Neural cell (in vitro differentiated cells): ENCODE results near the gene IL17RB. TPM values are rescaled to one million over a fixed set of nuclear protein-coding genes. Genes with fewer than 3 reads are reported as not detected.

Experiments used
- H2AFZ ChIP-seq: fragments of 200-600, 300-800 bp; sonication (generic), shearing (Covaris generic); 2 replicates; pipeline ENCODE4 v1.6.0; 2014; ENCODE audit warnings: low read depth, mild to moderate bottlenecking, antibody characterized with exemption, low read length, moderate library complexity
- H3F3A ChIP-seq: fragments of 200-600 bp; shearing (Covaris generic); 2 replicates; pipeline ENCODE4 v1.6.1; 2016; ENCODE audit warnings: mild to moderate bottlenecking, moderate library complexity, mixed read lengths, antibody characterized with exemption, low read length; ENCODE audit not compliant: insufficient read depth, poor library complexity, severe bottlenecking
- H3K27ac ChIP-seq: fragments of 200-600, 300-800 bp; sonication (generic), shearing (Covaris generic); 2 replicates; pipeline ENCODE4 v1.5.1; 2014; ENCODE audit warnings: mild to moderate bottlenecking, low read length, moderate library complexity
- H3K27me3 ChIP-seq: fragments of 300-800, 200-600 bp; sonication (generic), shearing (Covaris generic); 2 replicates; pipeline ENCODE4 v1.6.0; 2014; ENCODE audit warnings: mild to moderate bottlenecking, low read depth, low read length, moderate library complexity; ENCODE audit not compliant: insufficient read depth
- H3K36me3 ChIP-seq: fragments of 300-800, 200-600 bp; sonication (generic), shearing (Covaris generic); 2 replicates; pipeline ENCODE4 v1.5.1; 2014; ENCODE audit warnings: mild to moderate bottlenecking, antibody characterized with exemption, low read length, moderate library complexity; ENCODE audit not compliant: insufficient read depth
- H3K4me2 ChIP-seq: fragments of 300-800, 200-600 bp; sonication (generic), shearing (Covaris generic); 2 replicates; pipeline ENCODE4 v1.6.0; 2014; ENCODE audit warnings: mild to moderate bottlenecking, low read length
- H3K4me3 ChIP-seq: fragments of 300-800, 200-600 bp; sonication (generic), shearing (Covaris generic); 2 replicates; pipeline ENCODE4 v1.5.1; 2014; ENCODE audit warnings: mild to moderate bottlenecking, low read length, moderate library complexity
- H3K79me2 ChIP-seq: fragments of 200-600 bp; shearing (Covaris generic); replicated peaks from 2 replicates; pipeline ENCODE4 v1.6.0; 2014; ENCODE audit warnings: mild to moderate bottlenecking, low read length, moderate library complexity; ENCODE audit not compliant: insufficient read depth
- H3K9ac ChIP-seq: fragments of 300-800, 200-600 bp; sonication (generic), shearing (Covaris generic); 2 replicates; pipeline ENCODE4 v1.6.1; 2016; ENCODE audit warnings: mild to moderate bottlenecking, low read length, mixed read lengths
- H3K9me2 ChIP-seq: fragments of 200-600 bp; shearing (Covaris generic); 2 replicates; pipeline ENCODE4 v1.6.1; 2016; ENCODE audit warnings: mild to moderate bottlenecking, low read length, mixed read lengths; ENCODE audit not compliant: insufficient read depth
- H3K9me3 ChIP-seq: fragments of 200-600, 300-800 bp; sonication (generic), shearing (Covaris generic); 2 replicates; pipeline ENCODE4 v1.6.1; 2016; ENCODE audit warnings: mild to moderate bottlenecking, mixed run types, low read length, moderate library complexity, mixed read lengths
- H4K20me1 ChIP-seq: fragments of 200-600 bp; shearing (Covaris generic); 2 replicates; pipeline ENCODE4 v1.6.1; 2016; ENCODE audit warnings: mild to moderate bottlenecking, mixed run types; ENCODE audit not compliant: insufficient read depth
- EP300 ChIP-seq: fragments of 450-650 bp; conservative IDR thresholded peaks from 2 replicates; pipeline ENCODE4 v1.6.1; 2014; ENCODE audit warnings: antibody characterized with exemption, mild to moderate bottlenecking, moderate library complexity; ENCODE audit not compliant: poor library complexity, severe bottlenecking
- EZH2 ChIP-seq: fragments of 200-600, 300-800 bp; shearing (Covaris generic), sonication (generic); IDR thresholded peaks from 2 replicates; pipeline ENCODE4 v1.6.1; 2014; ENCODE audit warnings: antibody characterized with exemption, low read length, borderline replicate concordance, mild to moderate bottlenecking; ENCODE audit not compliant: insufficient read depth, poor library complexity, severe bottlenecking
- MXI1 ChIP-seq: fragments of 450-650 bp; conservative IDR thresholded peaks from 2 replicates; pipeline ENCODE4 v1.6.1; 2014; ENCODE audit warnings: antibody characterized with exemption, mild to moderate bottlenecking; ENCODE audit not compliant: poor library complexity, severe bottlenecking
- POLR2AphosphoS5 ChIP-seq: IDR thresholded peaks from 2 replicates; pipeline ENCODE4 v1.6.1; 2012
- RAD21 ChIP-seq: fragments of 450-650 bp; conservative IDR thresholded peaks from 2 replicates; pipeline ENCODE4 v1.6.1; 2014; ENCODE audit warnings: antibody characterized with exemption, mild to moderate bottlenecking, moderate library complexity
- SMC3 ChIP-seq: fragments of 450-650 bp; conservative IDR thresholded peaks from 2 replicates; pipeline ENCODE4 v1.6.1; 2014; ENCODE audit warnings: antibody characterized with exemption, mild to moderate bottlenecking, moderate library complexity; ENCODE audit not compliant: poor library complexity
- TAF1 ChIP-seq: IDR thresholded peaks from 2 replicates; pipeline ENCODE4 v1.6.1; 2012; ENCODE audit warnings: low read depth
- polyA plus RNA-seq: library from polyadenylated mRNA; depleted of rRNA; stranded (reverse); fragments of >200 nt; gene quantifications from 2 replicates; pipeline ENCODE4 v1.2.3, GENCODE V29; 2014
- TF ChIP-seq, protein P1 (sequence below): fragments of 450-650 bp; IDR thresholded peaks from 2 replicates; pipeline ENCODE4 v1.5.1; 2014; ENCODE audit warnings: antibody characterized with exemption, mild to moderate bottlenecking, moderate library complexity; ENCODE audit not compliant: poor library complexity, severe bottlenecking
- TF ChIP-seq, protein P2 (sequence below): IDR thresholded peaks from 2 replicates; pipeline ENCODE4 v1.6.1; 2012; ENCODE audit warnings: borderline replicate concordance

The IL17RB gene
- polyA plus RNA-seq, 1 donor from 2014 or later: 0.83 TPM

DNA sequence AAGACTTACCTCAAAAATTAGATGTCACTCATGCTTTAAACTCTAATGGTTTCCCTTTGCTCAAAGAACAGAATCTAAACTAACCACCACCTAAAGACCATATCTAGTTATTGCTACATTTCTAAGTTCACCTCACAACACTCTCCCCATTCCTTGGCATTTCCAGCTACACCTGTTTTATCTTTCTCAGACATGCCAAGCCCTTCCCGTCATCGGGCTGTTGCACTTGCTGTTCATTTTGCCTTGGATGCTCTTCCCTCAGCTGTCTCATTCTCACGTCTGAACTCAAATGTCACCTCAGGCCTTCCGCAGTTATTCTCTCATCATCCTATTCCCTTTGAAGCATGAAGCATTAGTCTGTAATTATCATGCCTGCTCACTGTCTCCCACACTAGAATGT, 36.6 kb downstream of the IL17RB start:
- H3K9me3 ChIP-seq: no peaks in the 10 kb centered on the region
- peaks cover 22% of the 10 kb centered on the region for H3K79me2 ChIP-seq
- H3K9me2 ChIP-seq: no peaks in the 10 kb centered on the region
- no peak overlapping the region for H3K4me3 ChIP-seq
- H2AFZ ChIP-seq: no peak overlapping the region
- peaks cover 10% of the 10 kb centered on the region for H3K36me3 ChIP-seq
- no peak overlapping the region for H3K9ac ChIP-seq
- TF ChIP-seq EZH2: no peak
- TF ChIP-seq TAF1: no peak
- TF ChIP-seq POLR2AphosphoS5: no peak
- H3K4me2 ChIP-seq: no peak overlapping the region
- H3K27ac ChIP-seq: no peak overlapping the region
- no peaks in the 10 kb centered on the region for H4K20me1 ChIP-seq
- H3K27me3 ChIP-seq: no peaks in the 10 kb centered on the region
- H3F3A ChIP-seq: no peaks in the 10 kb centered on the region

DNA sequence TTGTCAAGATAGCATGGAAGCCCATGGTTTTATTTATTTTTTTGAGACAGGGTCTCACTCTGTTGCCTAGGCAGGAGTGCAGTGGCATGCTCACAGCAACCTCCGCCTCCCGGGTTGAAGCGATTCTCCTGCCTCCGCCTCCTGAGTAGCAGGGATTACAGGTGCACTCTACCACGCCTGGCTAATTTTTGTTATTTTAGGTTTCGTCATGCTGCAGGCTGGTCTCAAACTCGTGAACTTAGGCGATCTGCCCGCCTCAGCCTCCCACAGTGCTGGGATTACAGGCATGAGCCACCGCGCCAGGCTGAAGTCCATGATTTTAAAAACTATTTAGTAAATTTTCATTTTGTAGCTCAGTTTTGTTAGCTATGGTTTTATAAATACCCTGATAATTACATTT, 38.3 kb downstream of the IL17RB start:
- H3K9me2 ChIP-seq: no peaks in the 10 kb centered on the region

More for the DNA sequence above, 38.3 kb downstream of the IL17RB start:
- Histone ChIP-seq H3K27me3 (no peaks in the 10 kb centered on the region), H3K27ac (no peak overlapping the region), H3K79me2 (peaks cover 30% of the 10 kb centered on the region), H4K20me1 (no peaks in the 10 kb centered on the region), H3K4me2 (no peak overlapping the region), H3K36me3 (peaks cover 9% of the 10 kb centered on the region), H3K4me3 (no peak overlapping the region), H2AFZ (no peak overlapping the region), H3K9me3 (no peaks in the 10 kb centered on the region), H3K9ac (no peak overlapping the region), H3F3A (no peaks in the 10 kb centered on the region)
- TF ChIP-seq TAF1 (no peak), SMC3 (no peak), POLR2AphosphoS5 (no peak), EP300 (no peak), EZH2 (no peak), RAD21 (no peak), MXI1 (no peak)
- TF ChIP-seq, protein P1, sequence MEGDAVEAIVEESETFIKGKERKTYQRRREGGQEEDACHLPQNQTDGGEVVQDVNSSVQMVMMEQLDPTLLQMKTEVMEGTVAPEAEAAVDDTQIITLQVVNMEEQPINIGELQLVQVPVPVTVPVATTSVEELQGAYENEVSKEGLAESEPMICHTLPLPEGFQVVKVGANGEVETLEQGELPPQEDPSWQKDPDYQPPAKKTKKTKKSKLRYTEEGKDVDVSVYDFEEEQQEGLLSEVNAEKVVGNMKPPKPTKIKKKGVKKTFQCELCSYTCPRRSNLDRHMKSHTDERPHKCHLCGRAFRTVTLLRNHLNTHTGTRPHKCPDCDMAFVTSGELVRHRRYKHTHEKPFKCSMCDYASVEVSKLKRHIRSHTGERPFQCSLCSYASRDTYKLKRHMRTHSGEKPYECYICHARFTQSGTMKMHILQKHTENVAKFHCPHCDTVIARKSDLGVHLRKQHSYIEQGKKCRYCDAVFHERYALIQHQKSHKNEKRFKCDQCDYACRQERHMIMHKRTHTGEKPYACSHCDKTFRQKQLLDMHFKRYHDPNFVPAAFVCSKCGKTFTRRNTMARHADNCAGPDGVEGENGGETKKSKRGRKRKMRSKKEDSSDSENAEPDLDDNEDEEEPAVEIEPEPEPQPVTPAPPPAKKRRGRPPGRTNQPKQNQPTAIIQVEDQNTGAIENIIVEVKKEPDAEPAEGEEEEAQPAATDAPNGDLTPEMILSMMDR: no peak
- TF ChIP-seq, protein P2, sequence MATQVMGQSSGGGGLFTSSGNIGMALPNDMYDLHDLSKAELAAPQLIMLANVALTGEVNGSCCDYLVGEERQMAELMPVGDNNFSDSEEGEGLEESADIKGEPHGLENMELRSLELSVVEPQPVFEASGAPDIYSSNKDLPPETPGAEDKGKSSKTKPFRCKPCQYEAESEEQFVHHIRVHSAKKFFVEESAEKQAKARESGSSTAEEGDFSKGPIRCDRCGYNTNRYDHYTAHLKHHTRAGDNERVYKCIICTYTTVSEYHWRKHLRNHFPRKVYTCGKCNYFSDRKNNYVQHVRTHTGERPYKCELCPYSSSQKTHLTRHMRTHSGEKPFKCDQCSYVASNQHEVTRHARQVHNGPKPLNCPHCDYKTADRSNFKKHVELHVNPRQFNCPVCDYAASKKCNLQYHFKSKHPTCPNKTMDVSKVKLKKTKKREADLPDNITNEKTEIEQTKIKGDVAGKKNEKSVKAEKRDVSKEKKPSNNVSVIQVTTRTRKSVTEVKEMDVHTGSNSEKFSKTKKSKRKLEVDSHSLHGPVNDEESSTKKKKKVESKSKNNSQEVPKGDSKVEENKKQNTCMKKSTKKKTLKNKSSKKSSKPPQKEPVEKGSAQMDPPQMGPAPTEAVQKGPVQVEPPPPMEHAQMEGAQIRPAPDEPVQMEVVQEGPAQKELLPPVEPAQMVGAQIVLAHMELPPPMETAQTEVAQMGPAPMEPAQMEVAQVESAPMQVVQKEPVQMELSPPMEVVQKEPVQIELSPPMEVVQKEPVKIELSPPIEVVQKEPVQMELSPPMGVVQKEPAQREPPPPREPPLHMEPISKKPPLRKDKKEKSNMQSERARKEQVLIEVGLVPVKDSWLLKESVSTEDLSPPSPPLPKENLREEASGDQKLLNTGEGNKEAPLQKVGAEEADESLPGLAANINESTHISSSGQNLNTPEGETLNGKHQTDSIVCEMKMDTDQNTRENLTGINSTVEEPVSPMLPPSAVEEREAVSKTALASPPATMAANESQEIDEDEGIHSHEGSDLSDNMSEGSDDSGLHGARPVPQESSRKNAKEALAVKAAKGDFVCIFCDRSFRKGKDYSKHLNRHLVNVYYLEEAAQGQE: no peak
